SU-DHL-6 (cell line): Measurements from ENCODE around the gene SLC2A1.

Source experiments
- H2AFZ ChIP-seq: fragments of 200-600 bp; sonication (generic); 2 replicates; pipeline ENCODE4 v1.6.1; 2014; ENCODE audit warnings: low read depth, mild to moderate bottlenecking, moderate library complexity, mixed read lengths, antibody characterized with exemption, low read length; ENCODE audit not compliant: severe bottlenecking
- H3F3A ChIP-seq: fragments of 200-600 bp; shearing (Covaris generic); 2 replicates; pipeline ENCODE4 v1.6.0; 2016; ENCODE audit warnings: antibody characterized with exemption, mild to moderate bottlenecking; ENCODE audit not compliant: insufficient read depth
- H3K27ac ChIP-seq: fragments of 200-600 bp; sonication (generic); 2 replicates; pipeline ENCODE4 v1.5.1; 2016; ENCODE audit warnings: low read depth, mild to moderate bottlenecking, low read length, moderate library complexity, mixed read lengths
- H3K27me3 ChIP-seq: fragments of 200-600 bp; sonication (generic), shearing (Covaris generic); 2 replicates; pipeline ENCODE4 v1.6.0; 2014; ENCODE audit warnings: mild to moderate bottlenecking, low read length
- H3K36me3 ChIP-seq: fragments of 200-600 bp; sonication (generic); 2 replicates; pipeline ENCODE4 v1.6.1; 2014; ENCODE audit warnings: mild to moderate bottlenecking, low read length, mixed read lengths
- H3K4me2 ChIP-seq: fragments of 300-600, 200-600 bp; shearing (Covaris generic), sonication (generic); 2 replicates; pipeline ENCODE4 v1.6.0; 2014; ENCODE audit warnings: low read length, low read depth, mild to moderate bottlenecking; ENCODE audit not compliant: poor library complexity, severe bottlenecking
- H3K4me3 ChIP-seq: fragments of 200-600 bp; sonication (generic); 2 replicates; pipeline ENCODE4 v1.5.1; 2014; ENCODE audit warnings: antibody characterized with exemption, low read length, mild to moderate bottlenecking, mixed read lengths; ENCODE audit not compliant: insufficient read depth, poor library complexity, severe bottlenecking
- H3K79me2 ChIP-seq: fragments of 200-600 bp; sonication (generic); 2 replicates; pipeline ENCODE4 v1.6.1; 2014; ENCODE audit warnings: mild to moderate bottlenecking, low read length, moderate library complexity; ENCODE audit not compliant: insufficient read depth
- H3K9ac ChIP-seq: fragments of 200-600 bp; sonication (generic); 2 replicates; pipeline ENCODE4 v1.7.0; 2014; ENCODE audit warnings: mild to moderate bottlenecking, low read length
- H3K9me2 ChIP-seq: fragments of 200-600 bp; sonication (generic); replicated peaks from 2 replicates; pipeline ENCODE4 v1.6.1; 2014; ENCODE audit warnings: low read length; ENCODE audit not compliant: insufficient read depth
- H3K9me3 ChIP-seq: fragments of 200-600 bp; sonication (generic); 2 replicates; pipeline ENCODE4 v1.6.1; 2014; ENCODE audit warnings: low read length, mixed read lengths; ENCODE audit not compliant: insufficient read depth
- H4K20me1 ChIP-seq: fragments of 200-600 bp; sonication (generic); 2 replicates; pipeline ENCODE4 v1.6.1; 2014; ENCODE audit warnings: low read depth, mild to moderate bottlenecking, antibody characterized with exemption, low read length, moderate library complexity, mixed read lengths
- EZH2phosphoT487 ChIP-seq: fragments of 200-600 bp; sonication (generic), shearing (Covaris generic); conservative IDR thresholded peaks from 2 replicates; pipeline ENCODE4 v1.6.1; 2018; ENCODE audit warnings: mild to moderate bottlenecking, antibody characterized with exemption, low read length, moderate library complexity, mixed read lengths
- TF ChIP-seq, protein P1 (sequence below): fragments of 200-600 bp; sonication (generic); IDR thresholded peaks from one replicate; pipeline ENCODE4 v1.5.1; 2017; ENCODE audit warnings: antibody characterized with exemption, mild to moderate bottlenecking, low read length, moderate library complexity; ENCODE audit not compliant: insufficient read depth, poor library complexity, severe bottlenecking

The SLC2A1 gene

GRCh38 chr1:42934541-42935312 lies 23.9 kb downstream of the SLC2A1 start:
- Histone ChIP-seq H3K36me3 (no peaks in the 10 kb centered on the region), H3K4me2 (peak overlapping the region; percentile 51), H3K27me3 (no peaks in the 10 kb centered on the region), H4K20me1 (no peaks in the 10 kb centered on the region), H3K4me3 (no peak overlapping the region), H3F3A (peaks cover 55% of the 10 kb centered on the region), H3K9me2 (no peaks in the 10 kb centered on the region), H3K79me2 (peaks cover 32% of the 10 kb centered on the region), H3K9ac (peak overlapping the region; percentile 46), H3K9me3 (no peaks in the 10 kb centered on the region), H2AFZ (no peak overlapping the region), H3K27ac (peak overlapping the region; percentile 98)
- no peak for TF ChIP-seq EZH2phosphoT487
- TF ChIP-seq, protein P1, sequence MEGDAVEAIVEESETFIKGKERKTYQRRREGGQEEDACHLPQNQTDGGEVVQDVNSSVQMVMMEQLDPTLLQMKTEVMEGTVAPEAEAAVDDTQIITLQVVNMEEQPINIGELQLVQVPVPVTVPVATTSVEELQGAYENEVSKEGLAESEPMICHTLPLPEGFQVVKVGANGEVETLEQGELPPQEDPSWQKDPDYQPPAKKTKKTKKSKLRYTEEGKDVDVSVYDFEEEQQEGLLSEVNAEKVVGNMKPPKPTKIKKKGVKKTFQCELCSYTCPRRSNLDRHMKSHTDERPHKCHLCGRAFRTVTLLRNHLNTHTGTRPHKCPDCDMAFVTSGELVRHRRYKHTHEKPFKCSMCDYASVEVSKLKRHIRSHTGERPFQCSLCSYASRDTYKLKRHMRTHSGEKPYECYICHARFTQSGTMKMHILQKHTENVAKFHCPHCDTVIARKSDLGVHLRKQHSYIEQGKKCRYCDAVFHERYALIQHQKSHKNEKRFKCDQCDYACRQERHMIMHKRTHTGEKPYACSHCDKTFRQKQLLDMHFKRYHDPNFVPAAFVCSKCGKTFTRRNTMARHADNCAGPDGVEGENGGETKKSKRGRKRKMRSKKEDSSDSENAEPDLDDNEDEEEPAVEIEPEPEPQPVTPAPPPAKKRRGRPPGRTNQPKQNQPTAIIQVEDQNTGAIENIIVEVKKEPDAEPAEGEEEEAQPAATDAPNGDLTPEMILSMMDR = no peak

DNA sequence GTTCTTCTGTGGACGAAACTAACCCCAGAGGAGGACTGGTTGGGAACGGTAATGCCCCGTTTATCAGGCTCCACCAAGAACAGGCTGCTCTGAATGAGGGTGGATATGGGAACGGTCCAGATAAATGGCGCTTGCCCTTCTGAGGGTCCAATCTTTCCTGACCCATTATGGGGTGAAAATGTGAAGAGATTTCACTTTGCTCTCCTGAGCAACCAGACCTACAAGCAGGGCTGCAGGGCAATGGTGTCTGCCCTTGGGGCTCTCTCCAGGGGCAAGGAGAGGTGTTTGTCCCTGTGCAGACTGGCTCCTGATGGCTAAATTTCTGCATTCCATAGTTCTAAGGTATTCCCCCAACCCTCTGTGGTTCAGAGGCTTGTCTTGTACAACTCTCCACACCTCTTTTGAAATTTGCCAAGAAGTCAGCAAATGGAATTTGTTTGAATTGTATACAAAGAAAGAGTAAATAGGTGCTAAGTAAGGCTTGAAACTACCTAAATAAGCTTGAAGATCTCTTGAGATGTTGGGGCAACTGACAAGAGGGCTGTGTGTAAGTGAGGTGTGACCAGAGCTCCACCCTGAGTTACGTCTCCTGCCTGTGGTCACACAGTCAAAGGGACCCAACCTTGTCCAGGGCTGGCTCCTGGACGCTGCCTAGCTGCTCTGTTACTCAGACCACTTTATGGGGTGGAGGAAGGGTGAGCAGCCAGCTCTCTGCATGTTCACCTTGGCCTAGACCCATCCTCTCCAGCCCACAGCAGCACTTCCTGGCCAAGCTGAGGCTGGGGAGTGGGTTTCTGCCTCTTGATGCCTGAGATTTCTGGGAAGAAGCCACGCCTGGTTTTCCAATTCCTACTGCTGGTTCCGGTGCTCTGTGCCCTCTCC lies 24.8 kb downstream of the SLC2A1 start:
- Histone ChIP-seq H3K36me3 (no peaks in the 10 kb centered on the region), H3K9ac (peak overlapping the region; percentile 15; the same call in 1 of the 2 replicates), H3K4me2 (peak overlapping the region; percentile 67), H3F3A (peaks cover 55% of the 10 kb centered on the region), H3K9me3 (no peaks in the 10 kb centered on the region), H3K4me3 (no peak overlapping the region), H3K9me2 (no peaks in the 10 kb centered on the region), H3K27ac (peak overlapping the region; percentile 98), H3K27me3 (no peaks in the 10 kb centered on the region), H3K79me2 (peaks cover 32% of the 10 kb centered on the region), H2AFZ (no peak overlapping the region), H4K20me1 (no peaks in the 10 kb centered on the region)
- TF ChIP-seq, protein P1 = no peak
- TF ChIP-seq EZH2phosphoT487 = no peak

DNA sequence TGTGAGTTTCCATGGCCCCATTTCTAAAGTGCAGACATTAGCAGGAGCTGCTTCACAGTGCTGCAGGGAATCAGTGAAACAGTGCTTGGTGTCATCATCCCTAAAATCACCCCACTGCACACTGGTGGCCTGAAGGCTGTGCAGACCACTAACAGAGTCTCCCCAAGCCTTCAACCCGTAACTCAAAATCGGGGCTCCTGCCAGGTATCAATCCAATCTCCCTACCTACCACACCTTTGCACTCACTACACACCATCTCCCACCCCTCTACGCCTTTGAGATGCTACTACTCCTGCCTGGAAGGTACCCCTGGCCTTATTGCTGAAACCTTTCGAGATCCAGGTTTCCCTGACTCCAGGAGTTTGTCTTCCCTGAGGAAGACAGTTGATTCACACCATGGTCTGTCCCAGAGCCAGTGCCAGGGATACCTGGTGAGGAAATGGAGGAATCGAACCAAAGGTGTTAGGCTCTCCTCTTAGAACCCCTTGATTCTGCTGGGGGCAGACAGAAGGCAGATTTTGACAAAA lies 25.5 kb downstream of the SLC2A1 start:
- Histone ChIP-seq H4K20me1 (no peaks in the 10 kb centered on the region), H3K9me2 (no peaks in the 10 kb centered on the region), H3F3A (peaks cover 55% of the 10 kb centered on the region), H3K4me3 (no peak overlapping the region), H2AFZ (no peak overlapping the region), H3K27me3 (no peaks in the 10 kb centered on the region), H3K36me3 (no peaks in the 10 kb centered on the region), H3K9me3 (no peaks in the 10 kb centered on the region), H3K27ac (peak overlapping the region; percentile 98), H3K4me2 (peak overlapping the region; percentile 67), H3K79me2 (peaks cover 32% of the 10 kb centered on the region), H3K9ac (peak overlapping the region; percentile 45)
- no peak for TF ChIP-seq EZH2phosphoT487
- TF ChIP-seq, protein P1 = no peak
